GM21447 (cell line): Measurements from ENCODE around the gene HSD17B11.
"Not testable (repeated sequence)": the region's sequence is repeated elsewhere in the genome, so short reads cannot be mapped to it uniquely, and the experiment has no call there.

Experiments
- ATAC-seq: cut with Tn5 transposase; IDR thresholded peaks from one replicate; pipeline ENCODE4 v1.9.1; 2021; ENCODE audit not compliant: unreplicated experiment

The HSD17B11 gene

DNA sequence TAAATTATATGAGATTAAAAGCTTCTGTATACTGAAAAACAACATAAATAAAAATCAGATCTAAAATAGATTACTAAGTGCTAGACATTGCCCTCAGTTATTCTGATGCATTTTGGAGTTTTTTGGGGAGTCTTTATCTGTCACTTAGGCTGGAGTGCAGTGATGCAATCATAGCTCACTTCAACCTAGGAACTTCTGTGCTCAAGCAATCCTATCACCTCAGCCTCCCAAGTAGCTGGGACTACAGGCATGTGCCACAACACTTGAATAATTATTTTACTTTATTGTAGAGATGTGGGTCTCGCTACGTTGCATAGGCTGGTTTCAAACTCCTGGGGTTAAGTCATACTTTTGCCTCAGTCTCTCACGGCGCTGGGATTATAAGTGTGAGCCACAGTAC is 31.7 kb downstream of the HSD17B11 start:
- no peak for ATAC-seq

DNA sequence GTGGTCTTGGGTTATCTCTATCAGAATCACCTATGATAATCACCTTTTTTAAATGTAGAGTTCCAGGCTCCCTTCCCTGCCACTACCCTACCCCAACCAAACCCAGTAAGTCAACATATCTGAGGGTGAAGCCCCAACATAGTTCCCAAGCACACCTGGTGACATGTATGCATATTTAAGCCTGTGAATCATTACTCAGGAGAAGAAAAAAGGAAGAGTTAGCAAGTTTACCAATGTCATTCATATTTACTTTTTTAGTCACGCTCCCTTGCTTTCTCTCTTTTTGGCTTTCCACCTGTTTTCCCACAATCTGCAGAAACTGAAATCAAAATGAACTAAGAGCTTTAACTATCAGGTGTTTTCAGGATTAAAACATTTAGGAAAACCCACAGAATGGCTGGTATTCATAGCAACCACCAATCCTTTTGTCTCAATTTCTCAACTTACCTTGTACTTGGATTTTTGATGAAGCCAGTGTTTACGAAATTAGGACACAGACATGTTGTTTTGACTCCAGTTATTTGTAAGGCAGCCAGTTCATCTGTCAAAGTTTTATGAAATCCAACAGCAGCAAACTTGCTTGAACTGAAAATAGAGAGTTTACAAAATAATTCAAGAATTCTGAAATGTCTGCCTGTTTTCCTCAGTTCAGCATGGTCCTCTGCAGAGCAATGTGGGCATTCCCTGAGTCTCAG is 34.0 kb downstream of the HSD17B11 start:
- ATAC-seq: no peak

DNA sequence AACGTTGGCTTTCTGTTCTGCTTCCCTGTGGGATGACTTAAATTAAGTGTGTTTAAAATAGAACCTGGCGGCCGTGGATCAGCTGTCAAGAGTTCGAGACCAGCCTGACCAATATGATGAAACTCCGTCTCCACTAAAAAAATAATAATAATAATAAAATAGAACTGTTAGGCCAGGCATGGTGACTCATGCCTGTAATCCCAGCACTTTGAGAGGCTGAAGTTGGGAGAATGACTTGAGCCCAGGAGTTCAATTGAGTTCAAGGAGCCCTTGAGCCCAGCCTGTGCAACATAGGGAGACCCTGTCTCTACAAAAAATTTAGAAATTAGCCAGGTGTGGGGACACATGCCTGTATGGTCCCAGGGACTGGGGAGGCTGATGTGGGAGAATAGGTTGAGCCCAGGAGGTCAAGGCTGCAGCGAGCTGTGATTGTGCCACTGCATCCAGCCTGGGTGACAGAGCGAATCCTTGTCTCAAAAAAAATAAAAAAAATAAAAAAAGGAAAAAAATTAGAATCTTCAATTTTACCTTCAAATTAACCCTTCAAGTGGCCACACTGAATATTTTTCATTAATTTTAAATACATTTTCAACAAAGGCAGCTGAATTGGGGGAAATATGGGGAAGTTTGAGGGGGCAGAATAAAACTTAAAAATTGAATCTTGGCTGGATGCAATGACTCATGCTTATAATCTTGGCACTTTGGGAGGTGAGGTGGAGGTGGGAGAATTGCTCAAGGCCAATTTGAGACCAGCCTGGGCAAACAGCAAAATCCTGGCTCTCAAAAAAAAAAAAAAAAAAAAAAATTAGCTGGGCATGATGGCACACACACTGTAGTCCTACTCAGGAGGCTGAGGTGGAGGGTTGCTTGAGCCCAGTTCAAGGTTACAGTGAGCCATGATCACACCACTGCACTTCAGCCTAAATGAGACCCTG is 36.6 kb downstream of the HSD17B11 start:
- no peak for ATAC-seq

DNA sequence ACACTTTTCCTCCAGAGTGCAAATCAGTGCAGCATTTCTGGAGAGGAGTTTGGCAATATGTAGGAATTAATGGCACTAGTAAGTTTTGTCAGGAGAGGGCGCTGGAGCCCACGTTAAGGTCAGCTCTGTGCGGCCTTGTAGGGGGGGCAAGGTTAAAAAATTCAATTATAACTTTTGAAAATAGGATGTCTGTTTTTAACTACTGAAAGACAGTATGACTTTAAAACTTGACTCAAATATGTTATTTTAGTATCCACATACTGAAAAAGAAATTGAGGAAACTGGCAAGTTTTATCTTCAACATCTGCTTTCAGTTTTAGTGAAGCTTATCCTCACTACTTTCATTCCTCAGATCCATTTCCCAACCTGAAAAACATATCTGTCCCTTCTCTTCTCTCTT is 37.4 kb downstream of the HSD17B11 start:
- ATAC-seq: peak; percentile 82

DNA sequence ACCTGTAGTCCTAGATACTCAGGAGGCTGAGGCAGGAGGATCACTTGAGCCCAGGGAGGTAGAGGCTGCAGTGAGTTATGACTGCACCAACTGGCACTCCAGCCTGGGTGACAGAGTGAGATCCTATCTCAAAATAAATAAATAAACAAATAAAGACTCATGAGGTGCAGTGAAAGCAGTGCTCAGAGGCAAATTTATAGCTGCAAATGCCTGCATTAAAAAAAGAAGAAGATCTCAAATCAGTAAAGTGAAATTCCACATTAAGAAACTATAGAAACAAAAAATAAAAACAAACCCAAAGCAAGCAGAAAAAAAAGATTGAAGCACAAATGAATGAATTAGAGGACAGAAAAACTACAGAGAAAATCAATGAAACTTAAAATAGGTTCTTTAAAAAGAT is 45.8 kb downstream of the HSD17B11 start:
- no peak for ATAC-seq

DNA sequence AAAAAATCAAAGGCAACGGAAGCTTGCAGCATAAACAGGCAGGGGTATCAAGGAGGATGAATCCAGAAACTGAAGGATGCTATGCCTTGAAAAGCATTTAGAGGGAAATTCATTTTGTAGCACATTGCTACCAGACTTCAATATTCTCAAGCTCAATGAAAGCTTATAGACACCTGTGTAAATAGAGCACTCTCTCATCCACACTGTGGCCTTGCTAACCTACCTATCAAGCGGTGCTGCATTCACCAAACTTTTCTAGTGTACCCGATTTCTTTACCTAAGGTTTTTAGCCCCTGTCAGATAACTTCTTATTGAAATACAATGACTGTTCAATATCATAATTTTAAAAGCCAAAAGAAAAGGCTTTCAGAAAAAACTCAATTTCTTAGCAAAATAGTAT is 48.1 kb downstream of the HSD17B11 start:
- no peak for ATAC-seq

DNA sequence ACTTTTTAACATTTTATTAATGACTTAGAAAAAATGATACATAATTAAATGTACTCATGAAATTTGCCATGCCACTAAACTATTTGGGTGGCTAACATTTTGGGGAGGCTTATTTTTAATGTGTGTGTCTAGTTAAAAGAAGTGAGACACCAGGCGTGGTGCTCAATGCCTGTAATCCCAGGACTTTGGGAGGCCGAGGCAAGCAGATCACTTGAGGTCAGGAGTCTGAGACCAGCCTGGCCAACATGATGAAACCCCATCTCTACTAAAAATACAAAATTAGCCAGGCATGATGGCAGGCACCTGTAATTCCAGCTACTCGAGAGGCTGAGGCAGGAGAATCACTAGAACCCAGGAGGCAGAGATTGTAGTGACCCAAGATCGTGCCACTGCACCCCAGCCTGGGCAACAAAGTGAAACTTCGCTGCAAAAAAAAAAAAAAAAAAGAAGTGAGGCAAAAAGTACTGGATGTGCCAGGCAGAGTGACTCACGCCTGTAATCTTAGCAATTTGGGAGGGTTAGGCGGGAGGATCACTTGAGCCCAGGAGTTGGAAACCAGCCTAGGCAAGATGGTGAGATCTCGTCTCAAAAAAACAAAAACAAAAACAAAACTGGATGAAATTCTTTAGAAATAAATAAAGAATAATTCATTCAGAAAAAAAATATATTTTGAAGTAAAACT is 48.9 kb downstream of the HSD17B11 start:
- not testable (repeated sequence) for ATAC-seq

DNA sequence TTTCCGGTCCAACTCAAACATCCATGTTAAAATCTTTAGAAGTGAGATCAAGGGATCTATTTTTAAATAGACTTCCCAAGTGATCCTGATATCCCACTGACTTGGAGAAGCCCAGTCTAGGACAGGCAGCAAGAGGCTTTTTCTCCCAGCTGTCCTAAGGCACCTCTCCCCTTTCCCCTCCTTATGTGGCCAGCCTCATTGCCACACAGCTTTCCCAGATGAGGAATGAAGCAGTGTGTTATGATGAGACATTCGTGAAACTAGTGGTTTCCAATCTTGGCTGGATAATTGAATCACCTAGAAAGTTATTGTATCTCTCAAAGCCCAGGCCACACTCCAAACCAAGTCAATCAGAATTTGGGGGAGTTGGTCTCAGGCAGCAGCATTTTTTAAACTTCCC is 51.5 kb downstream of the HSD17B11 start:
- no peak for ATAC-seq

DNA sequence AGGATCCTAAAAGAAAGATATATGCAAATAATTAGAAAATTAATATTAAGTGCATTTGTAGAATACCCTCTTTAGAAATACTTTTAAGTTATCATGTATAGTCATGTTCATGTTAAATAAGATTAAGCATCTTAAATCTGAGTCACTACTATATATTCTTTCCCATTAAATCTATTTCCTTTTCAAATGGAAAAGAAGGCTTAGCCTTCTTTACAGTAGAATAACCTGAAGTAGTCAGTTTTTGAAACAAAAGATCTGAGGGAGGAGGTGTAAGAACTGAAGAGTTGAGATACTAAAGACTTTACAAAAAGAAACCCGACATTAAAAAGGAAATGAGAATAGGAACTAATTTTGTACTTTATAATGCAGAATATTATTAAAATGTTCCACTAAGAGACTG is 53.6 kb downstream of the HSD17B11 start:
- ATAC-seq: no peak

DNA sequence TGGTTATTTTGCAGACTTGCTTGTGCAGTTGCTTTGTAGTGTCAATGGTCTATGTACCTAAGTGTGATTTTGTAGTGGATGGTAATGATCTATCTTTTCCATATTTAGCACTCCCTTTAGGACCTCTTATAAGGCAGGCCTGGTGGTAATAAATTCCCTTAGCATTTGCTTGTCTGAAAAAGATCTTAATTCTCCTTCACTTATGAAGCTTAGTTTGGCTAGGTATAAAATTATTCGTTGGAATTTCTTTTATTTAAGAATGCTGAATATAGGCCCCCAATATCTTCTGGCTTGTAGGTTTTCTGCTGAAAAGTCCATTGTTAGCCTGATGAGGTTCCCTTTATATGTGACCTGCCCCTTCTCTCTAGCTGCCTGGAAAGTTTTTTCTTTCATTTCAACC is 57.7 kb downstream of the HSD17B11 start:
- no peak for ATAC-seq

DNA sequence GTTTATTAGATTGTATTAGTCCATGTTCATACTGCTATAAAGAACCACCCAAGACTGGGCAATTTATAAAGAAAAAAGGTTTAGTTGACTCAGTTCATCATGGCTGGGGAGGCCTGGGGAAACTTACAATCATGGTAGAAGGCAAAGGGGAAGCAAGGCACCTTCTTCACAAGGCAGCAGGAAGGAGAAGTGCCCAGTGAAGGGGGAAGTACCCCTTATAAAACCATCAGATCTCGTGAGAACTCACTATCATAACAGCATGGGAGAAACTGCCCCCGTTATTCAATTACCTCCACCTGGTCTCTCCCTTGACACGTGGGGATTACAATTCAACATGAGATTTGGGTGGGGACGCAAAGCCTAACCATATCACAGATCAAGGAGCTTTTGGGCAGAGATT is 60.2 kb downstream of the HSD17B11 start:
- ATAC-seq: no peak

DNA sequence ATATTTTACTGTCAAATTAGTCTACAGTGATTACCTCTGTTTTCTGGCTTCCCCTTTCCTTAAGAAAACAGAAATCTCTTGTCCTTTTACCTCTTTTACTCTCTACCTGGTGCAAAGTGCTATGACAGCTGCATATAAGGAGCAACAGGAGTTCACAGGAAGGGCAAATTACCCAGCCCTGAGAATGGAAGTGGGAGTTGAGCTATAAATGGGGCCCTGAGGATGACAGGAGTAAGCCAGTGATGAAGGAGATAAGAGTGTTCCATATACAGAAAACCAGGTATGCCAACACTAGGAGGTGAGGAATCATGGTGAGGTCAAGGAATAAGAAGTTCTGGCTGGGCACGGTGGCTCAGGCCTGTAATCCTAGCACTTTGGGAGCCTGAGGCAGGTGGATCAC is 63.9 kb downstream of the HSD17B11 start:
- no peak for ATAC-seq

DNA sequence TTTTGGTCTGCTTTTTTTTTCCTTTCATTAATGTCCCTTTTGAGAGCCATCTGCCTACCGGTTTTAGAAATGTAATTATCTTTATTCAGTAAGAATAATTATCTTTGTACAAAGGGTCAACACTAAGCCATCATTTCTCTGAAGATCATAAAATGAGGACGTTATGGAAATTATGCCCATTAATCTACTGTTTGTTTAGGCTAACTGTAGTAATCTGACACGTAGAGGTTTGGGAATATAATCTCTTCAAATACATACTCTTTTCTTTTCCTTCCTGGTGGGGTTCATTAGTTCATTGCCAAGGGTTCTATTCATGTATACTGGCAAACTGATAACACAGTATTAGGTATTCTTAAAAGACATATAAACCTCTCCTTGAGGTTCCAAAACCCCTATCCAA is 64.5 kb downstream of the HSD17B11 start:
- no peak for ATAC-seq

DNA sequence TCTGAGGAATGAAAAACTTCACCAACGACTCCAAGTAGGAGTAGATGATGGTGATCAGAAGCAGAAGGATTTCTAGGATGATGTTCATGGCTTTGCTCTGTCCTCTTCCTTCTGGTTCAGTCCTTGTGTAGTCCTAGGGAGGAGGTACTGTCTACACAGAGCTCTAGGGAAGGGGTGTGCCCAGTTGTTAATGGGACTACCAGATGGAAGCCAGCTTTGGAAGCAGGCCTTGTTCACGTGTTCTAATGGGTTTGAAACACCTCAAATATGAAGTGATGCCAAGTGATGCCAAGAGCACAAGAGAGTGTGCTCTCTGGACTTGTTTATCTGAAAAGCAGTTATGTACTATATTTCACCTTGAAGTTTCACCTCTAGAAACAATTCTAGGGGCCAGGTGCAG is 68.2 kb downstream of the HSD17B11 start, which contains the start of gene HSD17B13:
Gene HSD17B13, minus strand, starts transcription at position 129 of the 400 bp plus-strand sequence. Its CDS starts 41 bp downstream, at position 88.
- ATAC-seq: no peak

DNA sequence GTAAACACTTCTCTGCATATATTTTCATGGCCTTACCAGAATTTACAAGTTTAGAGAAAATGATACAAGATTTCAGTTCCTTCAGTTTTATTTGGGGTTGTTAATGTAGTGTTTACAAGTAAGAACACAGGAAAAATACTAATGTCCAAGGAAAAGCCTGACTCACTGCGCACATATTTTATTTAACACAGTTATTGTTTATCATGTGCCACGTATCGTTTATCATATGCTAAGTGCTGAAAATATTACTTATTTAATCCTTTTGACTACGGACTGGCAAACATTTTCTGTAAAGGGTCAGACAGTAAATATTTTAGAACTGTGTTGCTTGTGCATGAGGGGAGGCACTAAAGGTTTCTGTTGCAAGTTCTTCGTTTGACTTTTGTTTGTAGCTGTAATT is 69.1 kb downstream of the HSD17B11 start:
- ATAC-seq: no peak

DNA sequence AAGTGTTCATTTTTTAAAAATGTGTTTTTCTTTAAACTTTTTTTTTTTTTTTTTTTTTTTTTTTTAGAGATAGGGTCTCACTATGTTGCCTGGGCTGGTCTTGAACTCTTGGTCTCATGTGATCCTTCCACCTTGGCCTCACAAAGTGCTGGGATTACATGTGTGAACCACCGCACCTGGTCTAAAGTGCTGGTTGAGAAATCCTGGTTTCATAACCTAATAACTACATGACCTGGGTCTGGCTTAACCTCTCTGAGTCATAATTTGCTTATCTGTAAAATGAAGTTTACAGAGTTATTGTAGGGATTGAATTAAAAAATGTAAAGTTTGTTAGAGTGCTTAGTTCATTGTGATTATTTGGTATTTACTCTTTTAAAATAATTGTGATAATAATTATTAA is 73.5 kb downstream of the HSD17B11 start:
- ATAC-seq: no peak

DNA sequence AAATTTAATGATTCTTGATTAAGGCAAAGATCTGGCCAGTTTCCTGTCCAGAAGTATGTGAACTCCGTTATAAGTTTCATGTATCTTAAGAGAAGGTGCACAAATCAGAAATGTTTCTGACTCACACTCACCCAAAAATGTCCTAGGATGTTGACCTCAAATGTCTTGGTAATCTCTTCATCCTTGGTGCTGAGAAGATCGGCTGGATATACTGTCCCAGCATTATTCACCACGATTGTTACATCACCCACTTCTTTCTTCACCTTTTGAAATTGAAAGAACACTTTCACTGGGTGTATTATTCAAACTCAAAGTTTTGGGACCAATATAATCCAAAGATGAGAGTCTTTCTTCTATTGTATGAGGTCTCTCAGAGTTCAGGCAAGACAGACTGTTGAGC is 74.0 kb downstream of the HSD17B11 start:
- no peak for ATAC-seq

DNA sequence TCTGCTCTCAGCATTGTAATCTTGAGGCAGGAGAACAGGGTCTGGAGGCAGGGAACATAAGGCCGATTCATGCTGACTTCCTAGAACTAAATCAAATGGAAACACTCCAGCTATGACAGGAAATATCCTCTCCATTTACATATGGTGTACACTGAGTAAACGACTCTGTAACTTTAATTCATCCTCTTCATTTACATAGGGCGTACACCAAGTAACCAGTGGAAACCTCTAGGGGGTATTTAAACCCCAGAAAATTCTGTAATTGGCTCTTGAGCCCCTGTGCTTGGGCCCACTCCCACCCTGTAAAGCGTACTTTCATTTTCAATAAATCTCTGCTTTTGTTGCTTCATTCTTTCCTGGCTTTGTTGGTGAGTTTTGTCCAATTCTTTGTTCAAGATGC is 76.0 kb downstream of the HSD17B11 start:
- ATAC-seq: not testable (repeated sequence)

DNA sequence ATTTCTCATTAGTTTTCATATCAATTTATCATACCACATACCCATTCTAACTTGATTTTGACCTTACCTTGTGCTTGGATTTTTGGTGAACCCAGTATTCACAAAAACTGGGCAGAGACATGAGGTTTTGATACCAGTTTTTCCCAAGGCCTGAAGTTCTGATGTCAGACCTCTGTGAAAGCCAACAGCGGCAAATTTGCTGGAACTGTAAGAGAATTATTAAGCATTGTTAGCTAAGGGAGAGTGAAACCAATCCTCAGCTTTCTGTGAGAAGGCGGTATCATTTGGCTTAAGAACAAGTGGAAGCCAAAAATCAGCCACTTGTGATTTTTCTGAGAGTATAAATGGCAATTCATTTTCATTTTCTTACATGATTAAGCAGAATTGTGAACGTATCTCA is 77.2 kb downstream of the HSD17B11 start:
- no peak for ATAC-seq

DNA sequence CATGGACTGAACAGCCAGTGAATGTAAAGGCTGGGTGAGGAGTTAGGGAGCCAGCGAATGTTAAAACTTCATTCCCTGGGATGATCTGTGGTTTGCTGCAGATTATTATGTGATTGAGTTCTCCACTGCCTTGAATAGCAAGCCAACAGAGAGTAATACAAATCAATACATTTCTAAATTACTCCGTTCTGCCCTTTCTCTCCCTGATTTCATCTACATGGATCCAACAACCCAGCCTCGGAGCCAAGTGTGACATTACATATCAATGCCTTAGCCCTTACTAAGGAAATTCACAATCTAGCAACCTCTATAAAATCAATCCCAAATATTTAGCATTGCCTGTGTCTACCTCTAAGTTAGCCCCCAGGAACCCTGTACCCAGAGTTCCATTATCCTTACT is 79.3 kb downstream of the HSD17B11 start:
- ATAC-seq: no peak

DNA sequence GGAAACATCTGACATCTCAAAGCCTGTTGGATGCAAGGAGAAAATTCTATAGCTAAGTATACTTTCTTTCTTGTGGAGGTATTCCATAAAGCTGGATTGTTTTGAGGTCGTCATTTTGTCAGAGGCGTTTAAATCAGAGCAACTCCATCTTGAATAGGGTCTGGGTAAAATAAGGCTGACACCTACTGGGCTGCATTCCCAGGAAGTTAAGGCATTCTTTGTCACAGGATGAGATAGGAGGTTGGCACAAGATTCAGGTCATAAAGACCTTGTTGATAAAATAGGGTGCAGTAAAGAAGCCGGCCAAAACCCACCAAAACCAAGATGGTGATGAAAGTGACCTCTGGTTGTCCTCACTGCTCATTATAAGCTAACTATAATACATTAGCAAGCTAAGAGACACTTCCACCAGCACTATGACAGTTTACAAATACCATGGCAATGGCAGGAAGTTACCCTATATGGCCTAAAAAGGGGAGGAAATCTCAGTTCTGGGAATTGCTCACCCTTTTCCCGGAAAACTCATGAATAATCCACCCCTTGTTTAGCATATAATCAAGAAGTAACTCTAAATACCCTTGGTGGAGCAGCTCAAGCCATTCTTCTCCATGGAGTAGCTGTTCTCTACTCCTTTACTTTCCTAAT is 80.2 kb downstream of the HSD17B11 start:
- no peak for ATAC-seq
